GM15510 (cell line): ENCODE results near the gene ZNF223.

Source experiments
- POLR2A ChIP-seq: IDR thresholded peaks from 3 replicates; pipeline ENCODE4 v1.6.1; 2011; ENCODE audit warnings: borderline replicate concordance; ENCODE audit not compliant: insufficient read length; ENCODE audit errors: extremely low read depth

The ZNF223 gene

GRCh38 chr19:44050740-44051649, 841 bp upstream of the ZNF223 start:
- no peak for TF ChIP-seq POLR2A

DNA sequence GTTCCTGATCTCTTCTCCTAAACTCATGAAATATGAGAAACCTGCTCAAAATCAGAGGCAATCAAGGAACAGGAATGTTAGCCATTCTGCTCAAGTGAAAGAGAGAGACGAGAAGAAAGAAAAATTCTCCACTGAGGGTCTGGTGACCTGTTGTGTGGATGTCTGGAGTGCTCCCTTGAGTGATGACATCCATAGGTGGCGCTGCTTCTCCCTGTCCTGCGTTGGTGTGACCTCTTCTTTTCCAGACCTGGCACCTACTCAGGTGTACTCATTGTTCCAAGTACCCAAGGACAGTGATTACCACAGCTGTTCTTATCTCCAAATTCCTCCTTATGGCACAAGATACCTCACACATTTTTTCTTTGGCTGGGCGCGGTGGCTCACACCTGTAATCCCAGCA, 4.0 kb downstream of the ZNF223 start:
- no peak for TF ChIP-seq POLR2A

GRCh38 chr19:44059229-44059628, 7.4 kb downstream of the ZNF223 start:
- TF ChIP-seq POLR2A: no peak

GRCh38 chr19:44061038-44061437, 9.2 kb downstream of the ZNF223 start:
- TF ChIP-seq POLR2A: no peak

DNA sequence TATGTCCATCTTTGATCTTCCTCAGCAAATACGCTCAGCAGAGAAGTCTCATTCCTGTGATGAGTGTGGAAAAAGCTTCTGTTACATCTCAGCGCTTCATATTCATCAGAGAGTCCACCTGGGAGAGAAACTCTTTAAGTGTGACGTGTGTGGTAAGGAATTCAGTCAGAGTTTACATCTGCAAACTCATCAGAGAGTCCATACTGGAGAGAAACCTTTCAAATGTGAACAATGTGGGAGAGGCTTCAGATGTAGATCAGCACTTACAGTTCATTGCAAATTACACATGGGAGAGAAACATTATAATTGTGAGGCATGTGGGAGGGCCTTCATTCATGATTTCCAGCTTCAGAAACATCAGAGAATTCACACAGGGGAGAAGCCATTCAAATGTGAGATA, 14.5 kb downstream of the ZNF223 start:
- TF ChIP-seq POLR2A: no peak

DNA sequence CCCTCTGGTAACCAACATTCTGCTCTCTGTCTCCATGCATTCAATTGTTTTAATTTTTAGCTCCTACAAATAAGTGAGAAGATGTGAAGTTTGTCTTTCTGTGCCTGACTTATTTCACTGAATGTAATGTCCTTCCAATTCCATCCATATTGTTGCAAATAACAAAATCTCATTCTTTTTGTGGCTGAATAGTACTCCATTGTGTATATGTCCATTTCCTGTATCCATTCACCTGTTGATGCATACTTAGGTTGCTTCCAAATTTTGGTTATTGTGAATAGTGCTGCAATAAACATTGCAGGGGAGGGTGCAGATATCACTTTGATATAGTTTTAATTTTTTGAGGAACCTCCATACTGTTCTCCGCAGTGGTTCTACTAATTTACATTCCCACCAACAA, 17.6 kb downstream of the ZNF223 start:
- TF ChIP-seq POLR2A: no peak

- TF ChIP-seq POLR2A: peak; percentile 48
Measured at GRCh38 chr19:44071824-44072542, 20.1 kb downstream of the ZNF223 start, which contains the start of gene ZNF284. Gene ZNF284 (plus strand): TSS chr19:44072159. CDS start chr19:44076390, 4,231 bp downstream.

DNA sequence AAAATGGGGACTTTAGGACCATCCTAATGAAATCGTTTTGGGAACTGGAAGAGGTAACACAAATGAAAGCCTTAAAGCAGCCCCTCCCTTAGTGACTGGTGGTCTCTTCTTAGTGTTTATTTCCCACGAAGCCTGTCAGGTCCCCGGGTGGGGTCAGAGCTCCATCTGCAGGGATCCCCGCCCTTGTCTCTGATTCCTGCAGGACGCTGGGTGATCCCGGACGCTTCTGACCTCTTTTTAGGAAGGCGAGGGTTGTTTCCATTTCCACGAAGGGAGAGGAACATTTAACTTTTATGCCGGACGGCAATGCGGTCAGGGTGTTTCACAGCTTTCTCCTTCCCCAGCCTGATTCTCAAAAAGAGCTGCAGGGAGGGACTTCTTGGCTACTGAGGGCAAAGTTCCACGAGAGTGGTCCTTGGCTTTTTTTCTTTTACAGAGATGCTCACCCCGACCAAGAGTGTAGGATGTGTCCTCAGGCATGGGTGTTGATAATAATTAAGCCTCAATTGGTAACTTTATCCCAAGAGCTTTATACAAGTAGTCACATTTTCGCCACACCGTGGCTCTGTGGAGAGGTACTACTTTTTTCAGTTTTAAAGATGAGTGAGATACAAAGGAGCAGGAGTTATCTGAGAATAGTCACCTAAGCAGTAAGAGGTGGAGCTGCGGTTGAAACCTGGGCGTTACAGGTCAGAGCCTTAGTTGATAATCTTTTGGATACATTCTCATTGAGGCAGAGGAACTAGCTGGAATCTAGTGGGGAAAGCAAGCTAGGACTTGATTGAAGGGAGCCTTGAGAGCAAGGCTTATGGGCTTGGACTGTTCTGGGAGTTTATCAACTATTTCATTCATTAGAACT, 20.9 kb downstream of the ZNF223 start:
- TF ChIP-seq POLR2A: no peak

DNA sequence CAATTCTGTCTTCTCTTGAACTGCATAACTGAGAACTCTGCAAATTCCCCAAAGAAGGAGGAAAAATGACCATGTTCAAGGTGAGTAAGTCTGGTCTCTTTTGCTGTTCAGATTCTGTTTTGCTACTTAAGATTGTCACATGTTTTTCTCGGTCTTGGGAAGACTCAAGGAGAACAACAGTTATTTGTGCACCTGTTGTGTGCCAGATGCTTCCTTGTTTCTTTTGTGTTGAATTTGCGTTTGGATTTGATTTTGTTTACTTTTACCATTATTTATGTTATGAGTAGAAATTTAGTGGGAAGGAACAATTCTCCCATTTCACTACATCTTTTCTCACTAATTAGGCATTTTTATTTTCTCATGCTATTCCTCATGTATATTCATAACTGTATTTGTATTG, 24.5 kb downstream of the ZNF223 start:
- TF ChIP-seq POLR2A: no peak

DNA sequence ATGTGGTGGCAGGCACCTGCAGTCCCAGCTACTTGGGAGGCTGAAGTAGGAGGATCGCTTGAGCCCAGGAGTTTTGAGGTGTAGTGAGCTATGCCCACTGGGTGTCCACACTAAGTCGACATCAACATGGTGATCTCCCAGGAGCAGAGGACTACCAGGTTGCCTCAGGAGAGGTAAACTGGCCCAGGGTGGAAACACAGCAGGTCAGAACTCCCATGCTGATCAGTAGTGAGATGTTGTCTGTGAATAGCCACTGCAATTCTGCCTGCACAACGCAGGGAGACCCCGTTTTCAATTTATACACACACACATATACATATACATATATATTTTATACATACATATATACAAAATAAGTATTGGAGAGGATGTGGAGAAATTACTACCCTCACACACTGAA, 40.3 kb downstream of the ZNF223 start:
- TF ChIP-seq POLR2A: no peak

DNA sequence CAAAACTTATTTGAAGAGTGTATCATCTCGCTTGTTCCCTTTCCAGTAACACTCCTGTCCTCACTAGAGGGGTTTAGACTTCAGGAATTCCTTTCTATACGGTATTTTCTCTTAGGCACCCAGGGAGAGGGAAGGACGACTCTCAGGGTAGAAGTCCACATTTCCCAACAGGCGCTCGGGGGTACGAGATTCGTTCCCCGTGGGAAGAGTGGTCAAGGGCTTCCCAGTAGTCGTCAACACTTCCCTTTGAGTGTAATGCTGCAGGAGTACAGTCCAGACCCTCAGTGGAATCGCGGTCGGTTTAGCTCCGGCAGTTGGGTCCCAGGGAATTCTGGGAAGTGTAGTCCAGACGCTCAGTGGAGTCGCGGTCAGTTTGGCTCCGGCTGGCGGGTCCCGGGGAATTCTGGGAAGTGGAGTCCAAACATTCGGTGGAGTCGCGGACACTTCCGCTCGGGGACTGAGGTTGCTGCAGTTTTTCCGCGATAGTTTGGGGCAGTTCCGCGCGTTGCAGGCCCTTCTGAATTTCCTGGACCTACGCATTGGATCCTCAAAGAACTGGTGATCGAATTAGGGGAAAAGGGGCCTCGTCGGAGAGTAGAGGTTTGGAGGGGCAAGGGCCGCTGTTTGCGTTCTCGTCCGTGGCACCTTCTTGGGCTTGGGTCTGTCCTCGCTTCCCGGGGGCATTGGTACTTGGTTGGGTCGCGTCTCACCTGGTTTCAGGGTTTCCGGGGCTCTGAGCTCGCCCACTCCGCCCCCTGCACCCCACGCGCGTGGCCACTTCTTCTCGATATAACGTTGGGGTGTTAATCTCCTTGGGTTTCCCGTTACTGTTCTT, 42.3 kb downstream of the ZNF223 start, which contains the start of gene ZNF224:
TSS of gene ZNF224 (plus strand) at position 431 of the 835 bp plus-strand sequence. CDS start 3,513 bp downstream, outside the sequence.
- TF ChIP-seq POLR2A: peak; percentile 62

DNA sequence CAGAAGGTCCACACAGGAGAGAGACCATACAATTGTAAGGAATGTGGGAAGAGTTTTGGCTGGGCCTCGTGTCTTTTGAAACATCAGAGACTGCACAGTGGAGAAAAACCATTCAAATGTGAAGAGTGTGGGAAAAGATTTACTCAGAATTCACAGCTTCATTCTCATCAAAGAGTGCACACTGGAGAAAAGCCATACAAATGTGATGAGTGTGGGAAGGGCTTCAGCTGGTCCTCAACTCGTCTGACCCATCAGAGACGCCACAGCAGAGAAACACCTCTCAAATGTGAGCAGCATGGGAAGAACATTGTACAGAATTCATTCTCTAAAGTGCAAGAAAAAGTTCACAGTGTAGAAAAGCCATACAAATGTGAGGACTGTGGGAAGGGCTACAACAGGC, 55.9 kb downstream of the ZNF223 start:
- TF ChIP-seq POLR2A: no peak

- TF ChIP-seq POLR2A: no peak
Measured at GRCh38 chr19:44109458-44109857, 57.6 kb downstream of the ZNF223 start.

DNA sequence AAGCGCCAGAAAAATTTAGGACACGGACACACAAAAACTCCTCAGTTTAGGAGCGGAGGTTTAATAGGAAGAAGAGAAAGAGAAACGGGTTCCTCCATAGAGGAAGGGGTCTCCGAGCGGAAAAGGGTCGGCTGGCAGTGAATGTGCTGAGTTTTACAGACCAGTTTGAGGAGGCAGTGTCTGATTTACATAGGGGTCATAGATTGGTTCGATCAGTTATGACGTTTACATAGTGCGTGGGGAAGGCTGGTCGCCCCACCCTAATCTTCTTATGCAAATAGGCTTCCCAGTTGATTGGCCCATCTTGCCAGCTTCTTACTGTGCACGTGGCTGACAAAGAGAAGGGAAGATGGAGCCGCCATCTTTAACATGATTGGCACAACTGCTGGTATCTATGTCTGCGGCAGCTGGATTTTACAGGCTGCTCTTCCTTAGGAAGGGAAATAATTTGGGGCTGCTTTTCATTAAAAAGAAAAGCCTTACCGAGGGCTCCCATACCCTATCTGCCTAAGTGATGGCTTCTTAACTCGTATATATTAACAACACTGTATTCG, 60.2 kb downstream of the ZNF223 start:
- no peak for TF ChIP-seq POLR2A

DNA sequence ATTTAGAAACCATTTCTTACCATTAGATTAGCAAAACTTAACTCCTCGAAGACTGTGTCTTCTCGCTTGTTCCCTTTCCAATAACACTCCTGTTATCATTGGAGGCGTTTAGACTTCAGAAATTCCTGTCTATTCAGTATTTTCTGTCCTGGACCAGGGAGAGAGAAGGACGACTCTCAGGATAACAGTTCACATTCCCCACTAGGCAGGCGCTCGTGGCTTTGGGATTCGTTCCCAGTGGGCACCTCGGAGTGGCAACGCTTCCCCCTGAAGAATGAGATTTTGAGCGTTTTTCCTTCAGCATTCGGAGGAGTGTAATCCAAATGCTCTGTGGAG, 60.9 kb downstream of the ZNF223 start:
- no peak for TF ChIP-seq POLR2A
